ENCODE data around the gene GLRA2.

GLRA2 gene

GRCh38 chrX:14590216-14590615 is 60.9 kb downstream of the GLRA2 start:
- H3K4me2 ChIP-seq (ENCODE audit: insufficient read depth, low read length), result no peak overlapping the region
- no peaks in the 10 kb centered on the region for H3K79me2 ChIP-seq (ENCODE audit: insufficient read depth, low read length)
- H3K27me3 ChIP-seq (ENCODE audit: insufficient read depth, low read length, poor library complexity), result no peaks in the 10 kb centered on the region
- no peak for DNase-seq
- ATAC-seq (ENCODE audit: insufficient read depth, low read depth), result no peak
- no peaks in the 10 kb centered on the region for H3K9me3 ChIP-seq (ENCODE audit: insufficient read depth, low read length, severe bottlenecking)
- no peak overlapping the region for H3K27ac ChIP-seq (ENCODE audit: low read length)
- H3K4me3 ChIP-seq (ENCODE audit: low read depth in 1 of 2, low read length in 2 of 2), result no peak overlapping the region
- H3K9ac ChIP-seq (ENCODE audit: low read depth, low read length), result no peak overlapping the region
- no peaks in the 10 kb centered on the region for H3K4me1 ChIP-seq (ENCODE audit: insufficient read depth, low read length)
- TF ChIP-seq CTCF (IDR thresholded peaks at IDR 0.05; ENCODE audit: borderline replicate concordance, extremely low read depth, low read length, poor library complexity, severe bottlenecking) (no peak), EZH2 (IDR thresholded peaks at IDR 0.05; ENCODE audit: borderline replicate concordance, low read depth, low read length, severe bottlenecking) (no peak)
- no peak overlapping the region for H2AFZ ChIP-seq (ENCODE audit: low read depth, low read length)
- no peaks in the 10 kb centered on the region for H3K36me3 ChIP-seq (ENCODE audit: insufficient read depth, low read length)
- H4K20me1 ChIP-seq (ENCODE audit: insufficient read depth, low read length), result no peaks in the 10 kb centered on the region

- Histone ChIP-seq H3K27ac (ENCODE audit: low read length) (no peak overlapping the region), H3K9me3 (ENCODE audit: insufficient read depth, low read length, severe bottlenecking) (no peaks in the 10 kb centered on the region), H3K79me2 (ENCODE audit: insufficient read depth, low read length) (no peaks in the 10 kb centered on the region), H3K4me3 (ENCODE audit: low read depth in 1 of 2, low read length in 2 of 2) (no peak overlapping the region), H4K20me1 (ENCODE audit: insufficient read depth, low read length) (no peaks in the 10 kb centered on the region), H2AFZ (ENCODE audit: low read depth, low read length) (no peak overlapping the region), H3K9ac (ENCODE audit: low read depth, low read length) (no peak overlapping the region), H3K4me2 (ENCODE audit: insufficient read depth, low read length) (no peak overlapping the region), H3K4me1 (ENCODE audit: insufficient read depth, low read length) (no peaks in the 10 kb centered on the region), H3K36me3 (ENCODE audit: insufficient read depth, low read length) (no peaks in the 10 kb centered on the region), H3K27me3 (ENCODE audit: insufficient read depth, low read length, poor library complexity) (no peaks in the 10 kb centered on the region)
- DNase-seq (no peak), ATAC-seq (ENCODE audit: insufficient read depth, low read depth) (no peak)
- TF ChIP-seq CTCF (IDR thresholded peaks at IDR 0.05; ENCODE audit: borderline replicate concordance, extremely low read depth, low read length, poor library complexity, severe bottlenecking) (no peak), EZH2 (IDR thresholded peaks at IDR 0.05; ENCODE audit: borderline replicate concordance, low read depth, low read length, severe bottlenecking) (no peak)
These were observed 61.5 kb downstream of the GLRA2 start for GRCh38 chrX:14590693-14591424.

GRCh38 chrX:14591976-14592375 is 62.6 kb downstream of the GLRA2 start:
- Histone ChIP-seq H4K20me1 (ENCODE audit: insufficient read depth, low read length) (no peaks in the 10 kb centered on the region), H3K27me3 (ENCODE audit: insufficient read depth, low read length, poor library complexity) (no peaks in the 10 kb centered on the region), H3K79me2 (ENCODE audit: insufficient read depth, low read length) (no peaks in the 10 kb centered on the region), H3K4me1 (ENCODE audit: insufficient read depth, low read length) (no peaks in the 10 kb centered on the region), H2AFZ (ENCODE audit: low read depth, low read length) (no peak overlapping the region), H3K9ac (ENCODE audit: low read depth, low read length) (no peak overlapping the region), H3K9me3 (ENCODE audit: insufficient read depth, low read length, severe bottlenecking) (no peaks in the 10 kb centered on the region), H3K4me2 (ENCODE audit: insufficient read depth, low read length) (no peak overlapping the region), H3K36me3 (ENCODE audit: insufficient read depth, low read length) (no peaks in the 10 kb centered on the region), H3K4me3 (ENCODE audit: low read depth in 1 of 2, low read length in 2 of 2) (no peak overlapping the region), H3K27ac (ENCODE audit: low read length) (no peak overlapping the region)
- DNase-seq, result no peak
- no peak for ATAC-seq (ENCODE audit: insufficient read depth, low read depth)
- TF ChIP-seq EZH2 (IDR thresholded peaks at IDR 0.05; ENCODE audit: borderline replicate concordance, low read depth, low read length, severe bottlenecking) (no peak), CTCF (IDR thresholded peaks at IDR 0.05; ENCODE audit: borderline replicate concordance, extremely low read depth, low read length, poor library complexity, severe bottlenecking) (no peak)
